NOMO-1 treated with DMSO at 0.1 percent for 48 hours (cell line): ENCODE measurements around the gene ZBTB38.

Experiments used
- DNase-seq: peaks from one replicate; lab custom pipeline; 2025; ENCODE audit not compliant: unreplicated experiment; lab: John Stamatoyannopoulos, UW

The ZBTB38 gene

DNA sequence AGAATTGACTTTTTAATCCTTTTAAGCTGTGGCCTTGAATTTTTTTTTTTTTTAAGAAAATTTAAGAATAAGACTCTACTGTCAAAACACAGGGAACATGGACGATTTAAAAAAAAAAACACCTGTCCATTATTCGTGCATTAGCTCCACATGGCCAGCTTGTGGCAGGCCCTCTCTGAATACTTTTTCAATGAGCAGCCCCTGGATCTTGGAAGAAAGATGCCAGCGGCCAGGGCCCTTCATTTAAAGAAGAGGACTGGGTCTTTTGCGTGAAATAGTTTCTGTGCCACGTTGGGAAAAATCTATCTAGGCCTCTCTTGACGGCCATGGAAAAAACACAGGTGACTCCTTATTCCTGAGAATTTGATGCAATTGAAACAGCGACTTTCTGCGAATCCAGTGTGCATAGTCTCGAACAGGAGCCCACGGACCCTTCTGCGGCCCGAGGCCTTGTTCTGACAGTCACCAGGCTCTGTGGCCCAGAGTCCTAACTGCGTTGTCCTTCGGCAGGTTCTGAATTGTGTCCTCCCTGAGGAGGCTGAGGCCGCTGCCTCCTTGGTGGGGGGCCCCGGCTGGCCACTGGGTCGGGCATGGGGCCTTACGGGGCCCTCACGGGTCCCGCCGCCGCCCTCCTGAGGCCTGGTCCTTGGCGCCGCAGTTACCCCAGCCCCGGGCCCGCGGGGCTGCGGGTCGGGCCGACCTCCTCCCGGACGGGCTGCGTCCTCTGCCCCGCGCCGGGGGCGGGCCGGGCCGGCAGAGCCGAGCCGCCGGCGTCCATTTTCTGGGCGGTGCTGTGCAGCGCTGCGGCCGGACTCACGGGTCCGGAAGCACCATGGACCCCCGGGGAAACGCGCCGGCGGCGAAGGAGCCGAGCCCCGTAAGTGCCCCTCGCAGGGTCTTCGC lies 33.5 kb downstream of the ZBTB38 start:
- DNase-seq, result peak; percentile 38

DNA sequence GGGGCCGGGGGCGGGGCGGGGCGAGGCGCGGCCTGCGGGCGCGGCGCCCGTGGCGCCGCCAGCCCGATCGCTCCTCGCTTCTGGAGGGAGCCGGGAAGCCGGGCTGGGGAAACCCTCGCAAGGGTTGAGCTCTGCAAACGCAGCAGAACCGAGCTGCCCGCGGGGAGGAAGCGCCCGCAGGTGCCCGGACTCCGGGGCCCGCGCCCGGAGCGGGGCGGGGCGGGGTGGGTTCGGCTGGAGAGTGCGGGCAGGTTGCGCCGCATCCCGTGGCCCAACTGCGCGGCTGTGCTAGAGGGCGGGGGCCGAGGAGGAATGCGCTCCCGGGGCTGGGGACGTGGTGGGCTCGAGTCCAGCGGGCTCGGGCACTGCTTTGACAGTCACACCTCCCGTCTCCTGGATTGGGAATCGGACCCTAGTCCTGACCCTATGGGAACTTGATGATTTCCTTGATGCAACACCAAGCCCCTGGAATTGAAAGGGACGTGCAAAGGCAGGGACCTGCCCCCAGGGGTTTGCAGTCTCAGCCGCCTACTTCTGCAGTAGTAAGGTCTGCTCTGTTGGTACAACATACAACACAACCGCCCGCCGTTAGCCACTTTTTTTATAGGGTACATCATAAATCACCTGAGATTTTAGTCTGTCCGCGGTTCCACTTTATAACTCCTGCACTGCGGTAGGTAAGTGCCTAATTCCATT lies 34.3 kb downstream of the ZBTB38 start:
- peak; percentile 54 for DNase-seq

DNA sequence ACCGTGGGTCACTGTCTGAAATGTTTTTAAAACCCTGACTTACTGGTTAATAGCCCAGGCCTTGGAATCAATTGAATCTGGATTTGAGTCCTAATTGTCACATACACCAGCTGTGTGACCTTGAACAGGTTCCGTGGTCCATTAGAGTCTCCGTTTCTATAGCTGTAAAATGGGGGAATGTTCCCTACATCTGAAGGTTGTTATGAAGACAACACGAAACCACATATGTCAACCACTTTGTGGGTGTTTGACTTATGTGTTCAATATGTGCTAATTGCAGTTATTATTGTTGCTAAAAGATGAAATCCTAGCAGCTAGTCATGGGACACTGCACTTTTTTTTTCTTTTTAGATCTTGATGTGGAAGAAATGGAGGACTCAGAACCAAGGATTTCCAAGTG lies 35.3 kb downstream of the ZBTB38 start:
- no peak for DNase-seq

DNA sequence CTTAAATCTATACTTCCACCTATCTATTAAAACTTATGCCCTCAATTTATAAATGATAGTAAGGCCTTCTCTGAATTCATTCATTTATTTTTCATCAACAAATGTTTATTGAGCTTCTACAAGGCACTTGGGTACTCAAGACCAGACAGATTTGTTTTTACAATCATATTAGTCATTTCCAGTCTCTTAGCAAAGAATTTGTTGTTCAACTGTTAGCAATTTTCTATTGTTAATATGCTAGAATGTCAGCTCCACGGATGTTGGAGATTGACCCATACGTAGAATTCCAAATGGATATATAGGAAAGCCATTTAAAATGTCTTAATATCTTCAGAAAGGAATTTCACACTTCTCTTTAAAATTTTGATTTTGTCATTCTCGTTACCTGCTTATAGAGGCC lies 36.7 kb downstream of the ZBTB38 start:
- DNase-seq, result no peak

GRCh38 chr3:141405591-141405990 lies 37.3 kb downstream of the ZBTB38 start:
- no peak for DNase-seq

GRCh38 chr3:141406265-141406664 lies 38.0 kb downstream of the ZBTB38 start:
- no peak for DNase-seq

GRCh38 chr3:141407047-141407446 lies 38.7 kb downstream of the ZBTB38 start:
- DNase-seq, result no peak

DNA sequence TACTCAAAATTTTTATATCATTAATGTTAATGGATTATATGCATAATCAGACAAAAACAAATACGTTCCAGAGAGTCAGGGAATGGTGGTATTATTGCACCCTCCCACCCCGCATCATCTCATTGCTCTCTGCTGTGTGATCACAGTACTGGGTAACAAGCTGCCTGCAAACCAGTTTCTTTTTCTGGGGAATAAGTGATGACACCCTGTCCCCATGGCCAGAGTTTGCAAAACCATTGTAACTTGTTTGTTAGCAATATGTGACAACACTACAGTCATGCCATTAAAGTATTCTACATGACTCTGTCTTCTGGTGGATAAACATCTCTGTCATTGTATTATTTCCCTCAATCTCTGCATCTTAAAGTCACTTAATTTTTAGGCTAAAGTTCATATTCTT lies 39.5 kb downstream of the ZBTB38 start:
- DNase-seq, result no peak

DNA sequence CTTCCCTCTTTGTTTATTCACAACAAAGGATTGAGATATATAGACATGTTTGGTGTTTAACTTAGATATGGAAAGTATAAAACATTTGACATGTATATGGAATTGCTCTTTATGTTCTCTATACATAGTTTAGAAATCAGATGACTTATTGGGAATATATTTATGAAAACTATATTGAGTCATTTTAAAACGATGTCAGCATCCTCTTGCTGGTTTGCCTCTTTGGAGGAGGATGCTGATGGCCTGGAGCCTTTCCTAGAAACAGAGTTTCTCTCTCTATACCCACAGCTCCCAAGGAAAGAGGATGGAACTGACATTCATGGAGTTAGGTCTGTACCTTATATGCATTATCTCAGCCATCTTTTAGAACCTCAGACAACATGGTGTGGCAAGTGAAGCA lies 40.3 kb downstream of the ZBTB38 start:
- no peak for DNase-seq

GRCh38 chr3:141409940-141410241 lies 41.6 kb downstream of the ZBTB38 start:
- no peak for DNase-seq

GRCh38 chr3:141410408-141410807 lies 42.1 kb downstream of the ZBTB38 start:
- no peak for DNase-seq

DNA sequence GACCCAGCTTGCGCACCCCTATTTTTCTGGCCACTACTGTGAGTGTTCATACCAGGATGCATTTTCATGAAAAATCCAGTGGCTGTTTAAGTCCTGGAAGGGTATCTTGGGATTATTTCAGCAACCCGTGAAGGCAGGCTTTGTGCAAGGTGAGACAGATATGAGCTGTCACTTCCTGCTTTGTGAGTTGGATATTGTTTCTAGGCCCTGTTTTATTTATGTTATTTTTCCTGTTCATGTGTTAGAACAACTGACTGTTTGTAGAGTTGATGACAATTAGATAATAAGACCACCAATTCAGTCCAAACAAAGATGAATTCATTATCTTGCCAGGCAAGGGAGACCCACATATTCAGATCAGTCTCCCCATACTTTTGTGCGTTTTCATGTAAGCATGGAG lies 42.5 kb downstream of the ZBTB38 start:
- DNase-seq, result no peak

DNA sequence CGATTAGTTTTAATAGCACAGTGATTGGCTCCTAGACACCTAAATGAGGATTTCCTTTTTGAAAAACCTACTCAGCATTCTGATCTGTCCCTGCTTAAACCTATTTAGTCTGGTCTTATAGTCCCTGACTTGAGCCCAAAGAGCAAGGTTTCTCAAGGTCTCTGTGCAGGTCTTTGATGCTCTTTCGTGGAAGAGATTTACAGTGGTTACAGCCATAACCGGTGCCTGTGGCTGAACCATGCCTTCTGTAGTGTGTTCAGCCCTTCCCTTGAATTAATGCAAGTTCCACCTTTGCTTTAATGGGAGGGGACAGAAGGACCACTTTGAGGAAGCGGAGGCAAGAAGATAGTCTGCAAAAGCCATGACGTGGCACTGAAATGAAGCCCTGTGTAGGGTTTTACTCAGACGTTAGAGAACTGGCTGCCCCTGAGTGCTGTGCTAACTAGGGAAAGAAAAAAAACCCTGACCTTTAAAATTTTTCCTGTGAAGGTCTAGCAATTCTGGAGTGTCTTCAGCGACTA lies 43.0 kb downstream of the ZBTB38 start:
- DNase-seq, result peak; percentile 44

DNA sequence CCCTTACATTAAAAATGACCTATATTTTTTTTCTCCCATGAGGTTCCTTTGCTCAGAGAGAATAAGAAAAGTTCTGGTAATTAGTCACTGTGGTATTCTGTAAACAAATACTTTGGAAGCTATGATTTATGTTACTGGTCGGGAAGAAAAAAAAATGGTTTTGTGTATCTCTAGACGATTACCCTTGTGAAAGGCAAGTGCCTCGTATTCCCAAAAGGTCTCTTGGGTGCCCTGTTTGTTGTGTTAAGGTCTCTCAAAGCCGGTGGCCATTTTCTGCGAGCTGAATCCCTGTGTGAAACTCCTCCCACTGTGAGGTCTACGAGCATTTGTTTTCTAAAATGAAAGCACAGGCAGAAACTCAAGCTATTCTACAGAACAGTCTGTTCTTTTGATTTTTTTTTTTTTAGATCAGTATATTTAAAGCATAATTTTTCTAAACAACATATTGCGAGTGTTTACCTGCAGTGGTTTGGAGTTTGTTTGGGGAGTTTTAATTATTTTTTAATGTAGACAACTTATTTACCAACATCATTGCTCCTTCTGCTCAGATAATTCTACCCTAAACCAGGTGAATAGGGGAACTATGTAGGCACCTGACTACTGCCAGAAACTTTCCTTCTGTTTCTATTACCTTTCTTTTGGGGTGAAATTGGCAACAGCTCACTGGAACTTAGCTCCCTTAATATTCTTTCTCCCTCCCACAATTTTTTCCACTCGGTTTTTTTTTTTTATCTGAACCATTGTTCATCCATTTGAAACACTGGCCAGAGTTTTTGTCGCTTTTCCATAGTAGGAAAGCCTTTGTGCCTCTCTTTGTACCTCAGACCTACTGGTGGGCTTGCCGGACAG lies 44.0 kb downstream of the ZBTB38 start:
- DNase-seq, result peak; percentile 11

- DNase-seq, result no peak
These were observed 44.6 kb downstream of the ZBTB38 start for GRCh38 chr3:141412936-141413354.

DNA sequence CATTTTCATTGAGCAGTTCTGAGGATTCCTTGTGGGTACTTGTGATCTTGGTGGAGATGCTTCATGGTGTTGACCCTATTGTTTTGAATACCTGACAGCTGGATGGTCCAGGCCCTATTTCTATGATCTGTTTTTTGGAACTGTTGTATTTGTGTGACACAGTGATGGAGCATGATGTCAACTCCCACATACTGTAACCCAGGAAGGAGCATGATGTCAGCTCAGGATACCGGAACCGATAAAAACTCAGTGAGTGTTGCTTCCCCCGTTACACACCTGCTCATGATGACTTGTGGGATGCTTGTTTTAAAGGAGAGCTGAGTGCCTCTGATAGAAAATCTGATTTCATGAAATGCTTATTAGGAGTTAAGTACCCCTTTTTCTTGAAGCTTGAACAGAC lies 45.1 kb downstream of the ZBTB38 start:
- no peak for DNase-seq

DNA sequence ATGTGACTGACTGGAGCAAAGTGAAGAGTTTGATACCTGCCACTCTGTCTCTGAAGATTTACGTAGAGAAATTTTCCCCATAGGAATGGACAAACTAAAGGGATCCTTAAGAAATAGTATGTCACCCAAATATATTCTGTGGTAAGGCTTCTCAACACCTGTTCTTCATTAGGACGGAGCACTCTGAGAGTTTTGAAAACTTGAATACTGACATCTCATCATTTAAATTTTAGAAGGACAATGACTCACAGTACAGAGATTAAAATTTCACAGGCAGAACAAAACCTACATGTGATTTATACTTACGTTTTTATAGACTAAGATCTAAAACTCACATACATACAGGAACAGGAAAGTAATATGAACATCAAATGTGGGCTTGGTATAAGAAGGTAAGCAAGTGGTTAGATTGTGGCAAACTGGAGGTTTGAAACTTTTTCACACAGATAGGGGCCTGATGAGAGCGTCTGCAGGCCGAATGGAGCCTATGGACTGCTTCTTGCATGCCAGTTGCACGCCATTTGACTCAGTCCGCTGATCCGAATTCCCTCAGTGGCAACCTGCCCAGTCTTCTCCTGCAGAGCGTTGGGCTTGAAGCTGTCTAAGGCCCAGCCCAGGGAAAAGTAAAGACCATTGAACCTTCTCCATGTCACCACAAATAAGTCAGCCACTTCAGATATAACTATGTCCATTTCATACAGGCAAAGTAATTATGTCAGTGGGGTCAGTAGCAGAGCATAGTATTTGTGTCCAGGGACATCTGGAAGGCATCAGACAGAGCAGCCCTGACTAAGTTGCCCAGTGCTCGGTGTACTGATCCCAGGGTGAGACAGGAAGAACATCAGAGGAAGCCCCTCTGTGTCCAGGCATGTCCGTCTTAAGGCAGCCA lies 45.7 kb downstream of the ZBTB38 start:
- DNase-seq, result no peak

DNA sequence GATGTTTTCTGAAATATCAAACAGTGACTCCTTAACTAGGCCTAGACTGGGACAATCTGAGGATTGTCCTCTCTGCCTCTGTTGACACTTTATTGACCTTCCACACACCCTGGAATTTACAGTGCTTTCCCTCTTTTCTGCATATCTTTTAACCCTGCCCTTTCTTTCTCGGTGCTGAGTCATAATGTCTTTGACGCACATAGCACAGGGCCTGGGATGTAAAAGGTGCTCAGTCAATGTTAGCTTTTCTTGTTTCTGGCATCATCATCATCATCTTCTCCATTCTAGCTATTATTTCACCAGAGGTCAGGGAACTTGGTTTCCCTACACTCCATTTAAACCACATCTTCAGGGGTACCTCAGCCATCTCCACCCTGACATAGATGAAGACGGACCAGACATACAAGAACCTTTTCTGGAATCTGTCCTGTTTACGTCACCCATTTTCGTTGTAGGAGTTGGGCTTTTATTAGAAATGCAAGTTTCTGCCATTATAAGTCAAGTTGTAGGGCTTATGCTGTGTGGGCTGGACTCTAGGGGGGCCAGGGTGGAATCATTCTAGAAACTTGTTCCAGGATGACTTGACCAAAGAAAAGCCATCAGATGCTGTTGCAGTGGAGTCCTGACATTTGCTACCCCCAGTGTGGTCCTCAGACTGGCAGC lies 46.6 kb downstream of the ZBTB38 start:
- no peak for DNase-seq

DNA sequence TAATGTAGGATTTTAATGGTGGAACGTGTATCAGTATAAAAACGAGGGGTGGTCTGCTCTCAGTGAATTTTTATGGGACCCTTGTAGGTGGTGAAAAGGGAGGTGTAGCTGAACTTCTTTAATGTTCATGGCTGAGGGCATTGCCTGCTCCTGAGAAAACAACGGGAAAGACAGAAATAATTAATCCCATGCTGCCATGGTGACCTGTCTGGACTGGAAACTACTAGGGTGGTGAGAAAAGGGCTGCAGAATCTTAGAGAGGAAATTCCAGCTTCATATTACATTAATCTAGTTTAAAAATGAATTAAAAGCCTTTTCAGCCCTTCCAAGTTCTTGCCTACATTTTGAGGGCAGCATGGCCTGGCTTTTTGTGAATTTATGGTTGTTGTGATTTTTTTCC lies 47.6 kb downstream of the ZBTB38 start:
- no peak for DNase-seq
